Muscle layer of duodenum (tissue), 2 donors: ENCODE data around the gene CDH13.

Experiments used
- H3K27ac ChIP-seq: one replicate; pipeline ENCODE4 v1.7.0; 2013; ENCODE audit warnings: mild to moderate bottlenecking, low read length
- H3K27me3 ChIP-seq: one replicate; pipeline ENCODE4 v1.7.0; 2013; ENCODE audit warnings: low read depth, mild to moderate bottlenecking, control low read depth, low read length
- H3K36me3 ChIP-seq, 2 donors: one replicate each; pipeline ENCODE4 v1.7.0; 2013; ENCODE audit warnings: low read length in 2 of 2, control low read depth in 1 of 2, mild to moderate bottlenecking in 1 of 2; ENCODE audit not compliant: insufficient read depth in 2 of 2, control insufficient read depth in 1 of 2
- H3K4me1 ChIP-seq, 2 donors: one replicate each; pipeline ENCODE4 v1.7.0; 2013; ENCODE audit warnings: low read length in 2 of 2, mild to moderate bottlenecking in 2 of 2, control low read depth in 1 of 2, moderate library complexity in 1 of 2; ENCODE audit not compliant: insufficient read depth in 2 of 2, control insufficient read depth in 1 of 2
- H3K4me3 ChIP-seq, 2 donors: one replicate each; pipeline ENCODE4 v1.7.0; 2013; ENCODE audit warnings: low read length in 2 of 2, low read depth in 1 of 2, mild to moderate bottlenecking in 1 of 2
- H3K9me3 ChIP-seq, 2 donors: one replicate each; pipeline ENCODE4 v1.7.0; 2013; ENCODE audit warnings: low read length in 2 of 2, control low read depth in 1 of 2, mild to moderate bottlenecking in 1 of 2; ENCODE audit not compliant: control insufficient read depth in 1 of 2
- donor health status: healthy.

CDH13 gene

GRCh38 chr16:83037884-83038283 lies 411.1 kb downstream of the CDH13 start:
- Histone ChIP-seq H3K27ac (no peak overlapping the region), H3K4me1 (no peaks in the 10 kb centered on the region), H3K4me3 (no peak overlapping the region), H3K27me3 (no peaks in the 10 kb centered on the region), H3K9me3 (no peaks in the 10 kb centered on the region), H3K36me3 (no peaks in the 10 kb centered on the region)

- H3K27me3 ChIP-seq = no peaks in the 10 kb centered on the region
- no peak overlapping the region for H3K27ac ChIP-seq
- H3K4me1 ChIP-seq = no peaks in the 10 kb centered on the region
- H3K4me3 ChIP-seq = no peak overlapping the region
- H3K36me3 ChIP-seq = no peaks in the 10 kb centered on the region
- H3K9me3 ChIP-seq = no peaks in the 10 kb centered on the region
Observed at GRCh38 chr16:83040174-83040573, 413.4 kb downstream of the CDH13 start.

GRCh38 chr16:83044589-83044988 lies 417.8 kb downstream of the CDH13 start:
- no peaks in the 10 kb centered on the region for H3K4me1 ChIP-seq
- no peak overlapping the region for H3K27ac ChIP-seq
- no peaks in the 10 kb centered on the region for H3K9me3 ChIP-seq
- no peaks in the 10 kb centered on the region for H3K36me3 ChIP-seq
- no peak overlapping the region for H3K4me3 ChIP-seq
- no peaks in the 10 kb centered on the region for H3K27me3 ChIP-seq

GRCh38 chr16:83045790-83046189 lies 419.0 kb downstream of the CDH13 start:
- Histone ChIP-seq H3K27ac (no peak overlapping the region), H3K9me3 (no peaks in the 10 kb centered on the region), H3K4me1 (no peaks in the 10 kb centered on the region), H3K36me3 (no peaks in the 10 kb centered on the region), H3K27me3 (no peaks in the 10 kb centered on the region), H3K4me3 (no peak overlapping the region)

- no peak overlapping the region for H3K27ac ChIP-seq
- H3K4me1 ChIP-seq = no peaks in the 10 kb centered on the region
- H3K9me3 ChIP-seq = no peaks in the 10 kb centered on the region
- H3K36me3 ChIP-seq = no peaks in the 10 kb centered on the region
- no peaks in the 10 kb centered on the region for H3K27me3 ChIP-seq
- H3K4me3 ChIP-seq = no peak overlapping the region
Observed at GRCh38 chr16:83046664-83047063, 419.9 kb downstream of the CDH13 start.

GRCh38 chr16:83051451-83051850 lies 424.7 kb downstream of the CDH13 start:
- no peak overlapping the region for H3K4me3 ChIP-seq
- H3K9me3 ChIP-seq = no peaks in the 10 kb centered on the region
- no peaks in the 10 kb centered on the region for H3K4me1 ChIP-seq
- no peaks in the 10 kb centered on the region for H3K27me3 ChIP-seq
- H3K36me3 ChIP-seq = no peaks in the 10 kb centered on the region
- no peak overlapping the region for H3K27ac ChIP-seq

GRCh38 chr16:83054283-83054682 lies 427.5 kb downstream of the CDH13 start:
- Histone ChIP-seq H3K36me3 (no peaks in the 10 kb centered on the region), H3K27ac (no peak overlapping the region), H3K27me3 (no peaks in the 10 kb centered on the region), H3K4me3 (no peak overlapping the region), H3K4me1 (no peaks in the 10 kb centered on the region), H3K9me3 (no peaks in the 10 kb centered on the region)

GRCh38 chr16:83058376-83058775 lies 431.6 kb downstream of the CDH13 start:
- Histone ChIP-seq H3K36me3 (no peaks in the 10 kb centered on the region), H3K4me1 (no peaks in the 10 kb centered on the region), H3K4me3 (no peak overlapping the region), H3K27me3 (no peaks in the 10 kb centered on the region), H3K9me3 (no peaks in the 10 kb centered on the region), H3K27ac (no peak overlapping the region)

- Histone ChIP-seq H3K27ac (no peak overlapping the region), H3K4me3 (no peak overlapping the region), H3K27me3 (no peaks in the 10 kb centered on the region), H3K9me3 (no peaks in the 10 kb centered on the region), H3K4me1 (no peaks in the 10 kb centered on the region), H3K36me3 (no peaks in the 10 kb centered on the region)
Observed at GRCh38 chr16:83059237-83059636, 432.5 kb downstream of the CDH13 start.

GRCh38 chr16:83066011-83066410 lies 439.2 kb downstream of the CDH13 start:
- no peaks in the 10 kb centered on the region for H3K9me3 ChIP-seq
- no peaks in the 10 kb centered on the region for H3K27me3 ChIP-seq
- H3K27ac ChIP-seq = no peak overlapping the region
- H3K4me1 ChIP-seq = no peaks in the 10 kb centered on the region
- no peaks in the 10 kb centered on the region for H3K36me3 ChIP-seq
- no peak overlapping the region for H3K4me3 ChIP-seq

- H3K27me3 ChIP-seq = no peaks in the 10 kb centered on the region
- no peak overlapping the region for H3K27ac ChIP-seq
- H3K4me1 ChIP-seq = no peaks in the 10 kb centered on the region
- H3K4me3 ChIP-seq = no peak overlapping the region
- H3K9me3 ChIP-seq = no peaks in the 10 kb centered on the region
- H3K36me3 ChIP-seq = no peaks in the 10 kb centered on the region
Observed at GRCh38 chr16:83066881-83067280, 440.1 kb downstream of the CDH13 start.

GRCh38 chr16:83068686-83069085 lies 441.9 kb downstream of the CDH13 start:
- Histone ChIP-seq H3K4me3 (no peak overlapping the region), H3K9me3 (no peaks in the 10 kb centered on the region), H3K27ac (no peak overlapping the region), H3K27me3 (no peaks in the 10 kb centered on the region), H3K36me3 (no peaks in the 10 kb centered on the region), H3K4me1 (no peaks in the 10 kb centered on the region)
